ENCODE measurements around the gene TBC1D32. TPM values are rescaled to one million over a fixed set of nuclear protein-coding genes. Genes with fewer than 3 reads are reported as not detected.

Gene TBC1D32
- total RNA-seq, 3 donors from 2014 or later (not counting 1 experiment from before 2014, with no cell fraction given) = 8.9 to 17.4 (median 14.2) TPM

- 91% methylated on average over 13 of the region's 13 CpGs for WGBS (ENCODE audit: insufficient coverage)
- Mint-ChIP-seq H3K27ac (no peak overlapping the region), H3K36me3 (no peaks in the 10 kb centered on the region)
Measured at GRCh38 chr6:121042766-121043165, 291.5 kb downstream of the TBC1D32 start.

GRCh38 chr6:121040831-121041230, 293.4 kb downstream of the TBC1D32 start:
- DNase-seq (no peak), ATAC-seq (no peak)
- whole genome bisulfite sequencing (ENCODE audit: insufficient coverage) = 88% methylated on average over 1 of the region's 3 CpGs
- TF ChIP-seq CTCF (IDR thresholded peaks at IDR 0.05) = no peak
- H3K9me3 Mint-ChIP-seq = peaks cover 3 to 17% of the 10 kb centered on the region in 2 donors
- no peak overlapping the region for H3K27ac ChIP-seq (ENCODE audit: low read length)
- H3K27me3 ChIP-seq (ENCODE audit: control insufficient read depth, insufficient read depth, low read length) = no peaks in the 10 kb centered on the region
- no peaks in the 10 kb centered on the region for H3K36me3 ChIP-seq (ENCODE audit: control insufficient read depth, insufficient read depth, low read length)
- H3K36me3 Mint-ChIP-seq = no peaks in the 10 kb centered on the region
- no peaks in the 10 kb centered on the region for H3K9me3 ChIP-seq (ENCODE audit: control insufficient read depth, insufficient read depth, low read length)
- no peak overlapping the region for H3K27ac Mint-ChIP-seq
- H3K4me3 Mint-ChIP-seq = no peak overlapping the region
- intact Hi-C loops (cut with micrococcal nuclease) = no loop called here
- no peaks in the 10 kb centered on the region for H3K4me1 Mint-ChIP-seq
- no peak overlapping the region for H3K4me3 ChIP-seq (ENCODE audit: low read length)
- H3K27me3 Mint-ChIP-seq (ENCODE audit: low read depth in 2 of 2) = no peaks in the 10 kb centered on the region
- H3K4me1 ChIP-seq (ENCODE audit: control insufficient read depth, insufficient read depth, low read length) = no peaks in the 10 kb centered on the region

More at GRCh38 chr6:121042766-121043165, 291.5 kb downstream of the TBC1D32 start:
- no peaks in the 10 kb centered on the region for H3K27me3 Mint-ChIP-seq (ENCODE audit: low read depth in 2 of 2)
- Histone ChIP-seq H3K27me3 (ENCODE audit: control insufficient read depth, insufficient read depth, low read length) (no peaks in the 10 kb centered on the region), H3K4me1 (ENCODE audit: control insufficient read depth, insufficient read depth, low read length) (no peaks in the 10 kb centered on the region), H3K9me3 (ENCODE audit: control insufficient read depth, insufficient read depth, low read length) (no peaks in the 10 kb centered on the region), H3K36me3 (ENCODE audit: control insufficient read depth, insufficient read depth, low read length) (no peaks in the 10 kb centered on the region), H3K4me3 (ENCODE audit: low read length) (no peak overlapping the region), H3K27ac (ENCODE audit: low read length) (no peak overlapping the region)
- no peak for DNase-seq
- H3K4me3 Mint-ChIP-seq = no peak overlapping the region
- TF ChIP-seq CTCF (IDR thresholded peaks at IDR 0.05) = no peak
- peaks cover 3 to 17% of the 10 kb centered on the region in 2 donors for H3K9me3 Mint-ChIP-seq
- no peaks in the 10 kb centered on the region for H3K4me1 Mint-ChIP-seq
- intact Hi-C loops (cut with micrococcal nuclease) = no loop called here
- no peak for ATAC-seq

GRCh38 chr6:121033091-121033490, 301.2 kb downstream of the TBC1D32 start:
- Mint-ChIP-seq H3K27me3 (ENCODE audit: low read depth in 2 of 2) (no peaks in the 10 kb centered on the region), H3K4me3 (no peak overlapping the region), H3K36me3 (no peaks in the 10 kb centered on the region), H3K27ac (no peak overlapping the region), H3K4me1 (no peaks in the 10 kb centered on the region), H3K9me3 (peaks cover 0 to 8% of the 10 kb centered on the region in 2 donors)
- Histone ChIP-seq H3K4me1 (ENCODE audit: control insufficient read depth, insufficient read depth, low read length) (no peaks in the 10 kb centered on the region), H3K9me3 (ENCODE audit: control insufficient read depth, insufficient read depth, low read length) (no peaks in the 10 kb centered on the region), H3K4me3 (ENCODE audit: low read length) (no peak overlapping the region), H3K27ac (ENCODE audit: low read length) (no peak overlapping the region), H3K27me3 (ENCODE audit: control insufficient read depth, insufficient read depth, low read length) (no peaks in the 10 kb centered on the region), H3K36me3 (ENCODE audit: control insufficient read depth, insufficient read depth, low read length) (no peaks in the 10 kb centered on the region)
- WGBS (ENCODE audit: insufficient coverage) = no CpG with 5 or more reads among the region's 3 CpGs
- DNase-seq (no peak), ATAC-seq (no peak)
- intact Hi-C loops (cut with micrococcal nuclease) = no loop called here
- TF ChIP-seq CTCF (IDR thresholded peaks at IDR 0.05) = no peak

- Histone ChIP-seq H3K27ac (ENCODE audit: low read length) (no peak overlapping the region), H3K4me3 (ENCODE audit: low read length) (no peak overlapping the region), H3K9me3 (ENCODE audit: control insufficient read depth, insufficient read depth, low read length) (no peaks in the 10 kb centered on the region), H3K27me3 (ENCODE audit: control insufficient read depth, insufficient read depth, low read length) (no peaks in the 10 kb centered on the region), H3K36me3 (ENCODE audit: control insufficient read depth, insufficient read depth, low read length) (no peaks in the 10 kb centered on the region), H3K4me1 (ENCODE audit: control insufficient read depth, insufficient read depth, low read length) (no peaks in the 10 kb centered on the region)
- no peaks in the 10 kb centered on the region for H3K36me3 Mint-ChIP-seq
- H3K4me1 Mint-ChIP-seq = no peaks in the 10 kb centered on the region
- intact Hi-C loops (cut with micrococcal nuclease) = no loop called here
- H3K4me3 Mint-ChIP-seq = no peak overlapping the region
- DNase-seq (no peak), ATAC-seq (no peak)
- H3K9me3 Mint-ChIP-seq = peaks cover 0 to 10% of the 10 kb centered on the region in 2 donors
- no peak overlapping the region for H3K27ac Mint-ChIP-seq
- no peak for TF ChIP-seq CTCF (IDR thresholded peaks at IDR 0.05)
- no CpG with 5 or more reads among the region's 1 CpG for WGBS (ENCODE audit: insufficient coverage)
- no peaks in the 10 kb centered on the region for H3K27me3 Mint-ChIP-seq (ENCODE audit: low read depth in 2 of 2)
Measured at GRCh38 chr6:121032268-121033006, 301.8 kb downstream of the TBC1D32 start.
